Stimulated activated CD8-positive, alpha-beta memory T cell treated with anti-CD3 and anti-CD28 coated beads, Interleukin-15, amount 100 ng/mL, for 24 hours (primary cell): ENCODE data around the gene BOD1L1.

Experiments
- DNase-seq: peaks from one replicate; pipeline ENCODE4 v3.0.0-alpha.2; 2020; ENCODE audit warnings: low read depth

The BOD1L1 gene

GRCh38 chr4:13627606-13628311 lies at the start of gene BOD1L1:
BOD1L1 (minus strand) TSS chr4:13627725; CDS start chr4:13627587, 138 bp downstream.
- peak; percentile 60 for DNase-seq

GRCh38 chr4:13674971-13675370 lies 47.4 kb upstream of the BOD1L1 start:
- no peak for DNase-seq

DNA sequence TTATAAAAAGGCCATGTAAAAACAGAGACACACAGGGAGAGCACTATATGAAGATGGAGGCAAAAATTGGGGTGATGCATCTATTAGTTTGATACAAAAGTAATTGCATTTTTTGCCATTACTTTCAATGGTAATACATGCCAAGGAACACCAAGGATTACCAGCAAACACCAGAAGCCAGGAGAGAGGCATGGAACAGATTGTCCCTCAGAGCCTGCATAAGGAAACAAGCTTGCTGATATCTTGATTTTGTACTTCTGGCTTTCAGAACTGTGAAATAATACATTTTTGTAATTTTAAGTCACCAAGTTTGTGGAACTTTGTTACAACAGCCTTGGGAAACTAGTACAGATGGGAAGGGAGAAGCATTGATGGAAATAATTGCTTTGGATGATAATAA lies 45.6 kb upstream of the BOD1L1 start:
- no peak for DNase-seq

- DNase-seq, result no peak
These were observed 43.1 kb upstream of the BOD1L1 start for GRCh38 chr4:13670456-13671160.

DNA sequence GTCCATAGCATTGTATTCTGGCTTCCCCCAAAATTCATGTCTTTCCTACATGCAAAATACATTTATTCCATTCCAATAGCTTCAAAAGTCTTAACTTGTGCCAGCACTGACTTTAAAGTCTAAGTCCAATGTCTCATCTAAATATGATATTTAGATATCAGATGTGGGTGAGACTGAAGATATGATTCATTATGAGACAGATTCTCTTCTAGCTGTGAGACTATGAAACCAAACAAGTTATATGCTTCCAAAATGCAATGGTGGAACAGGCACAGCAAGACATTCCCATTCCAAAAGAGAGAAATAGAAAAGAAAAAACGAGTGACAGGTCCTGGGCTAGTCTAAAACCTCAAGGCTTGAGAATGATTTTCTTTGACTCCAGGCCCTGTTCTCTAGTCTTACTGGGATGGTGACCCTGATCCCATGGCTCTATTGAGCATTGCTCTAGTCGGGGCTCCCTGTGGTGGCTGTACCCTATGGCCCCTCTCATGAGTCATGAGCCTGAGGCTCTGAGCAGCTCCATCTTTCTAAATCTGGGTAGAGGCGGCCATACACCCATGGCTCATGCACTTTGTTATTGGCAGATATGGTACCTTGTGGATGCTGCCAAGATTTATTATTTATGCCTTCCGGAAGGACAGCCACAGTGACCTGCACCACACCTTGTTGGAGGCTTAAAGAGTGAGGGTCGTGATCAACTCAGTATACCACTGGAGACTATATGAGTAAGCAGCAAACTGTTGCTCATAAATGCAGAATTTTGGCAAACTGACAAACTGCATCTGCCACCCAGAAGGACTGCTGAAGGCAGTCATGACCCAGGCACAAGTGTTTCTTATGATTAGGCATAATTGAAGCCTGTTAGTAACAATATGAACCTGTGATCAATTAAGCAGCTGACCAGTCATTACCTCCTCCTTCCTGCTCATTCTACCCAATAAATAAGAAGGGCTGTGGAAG lies 38.5 kb upstream of the BOD1L1 start:
- DNase-seq, result no peak

DNA sequence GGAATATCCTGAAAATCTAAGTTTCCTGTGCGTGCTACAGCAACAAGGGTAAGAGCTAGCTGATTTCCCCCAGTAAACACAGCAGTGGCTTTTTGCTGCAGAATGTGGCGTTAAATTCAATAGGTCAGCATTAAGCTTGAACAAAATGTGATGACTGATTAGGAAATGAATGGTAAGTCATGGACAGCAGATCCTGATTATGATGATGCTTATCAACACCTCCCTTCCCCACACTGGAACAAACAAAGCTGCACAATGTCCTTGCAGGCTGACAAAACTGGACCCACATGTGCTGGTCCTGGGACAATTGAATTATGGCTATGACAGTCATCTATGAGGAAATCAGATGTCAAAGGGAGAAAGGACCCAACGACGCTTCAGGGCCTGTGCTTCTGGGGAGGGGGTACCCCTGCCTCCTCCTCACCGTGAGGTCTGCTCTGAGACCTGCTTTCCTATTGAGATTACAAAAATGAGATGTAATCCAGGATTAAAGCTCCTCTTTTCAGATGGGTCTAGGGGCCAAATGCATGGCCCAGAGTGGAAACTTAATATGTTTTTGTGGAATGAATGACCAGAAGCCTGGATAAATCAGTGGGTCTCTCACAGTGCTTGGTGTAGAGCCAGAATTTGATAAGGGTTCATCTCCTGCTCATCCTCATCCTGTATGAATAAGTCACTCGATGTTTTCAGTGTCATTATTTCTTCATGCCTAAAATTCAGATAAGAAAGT lies 32.0 kb upstream of the BOD1L1 start:
- no peak for DNase-seq

- peak; percentile 47 for DNase-seq
These were observed 29.3 kb upstream of the BOD1L1 start for GRCh38 chr4:13656569-13657405.

DNA sequence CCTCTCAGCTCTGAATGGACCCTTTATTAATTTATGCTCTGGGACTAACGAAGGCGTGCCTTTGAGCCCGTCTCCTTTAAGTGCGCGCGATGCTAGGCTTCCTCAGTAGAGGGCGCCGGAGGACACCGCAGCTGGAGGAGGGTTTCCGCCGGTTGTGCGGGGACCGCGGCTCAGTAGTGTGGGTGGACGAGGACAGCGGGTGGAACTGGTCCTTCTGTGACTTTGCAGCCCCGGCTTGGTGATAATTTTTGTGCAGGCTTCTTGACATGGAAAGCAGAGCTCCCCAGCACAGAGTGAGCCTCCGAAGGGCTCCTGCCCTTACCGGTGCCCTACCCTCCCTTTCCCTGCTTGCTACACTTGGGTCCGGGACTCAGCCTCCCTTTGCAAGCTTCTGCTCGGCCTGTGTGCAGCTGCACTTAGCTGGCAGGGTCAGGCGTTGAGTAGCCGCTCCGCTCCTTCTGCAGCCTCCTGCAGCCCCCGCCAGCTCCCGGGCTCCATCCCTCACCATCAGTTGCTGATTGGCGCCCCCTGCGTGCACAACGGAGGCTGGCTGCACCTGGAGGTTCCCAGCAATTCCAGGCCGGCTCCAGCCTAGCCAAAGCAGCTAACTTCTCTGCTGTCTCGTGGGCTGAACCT lies 26.8 kb upstream of the BOD1L1 start:
- peak; percentile 55 for DNase-seq

GRCh38 chr4:13653766-13654161 lies 26.2 kb upstream of the BOD1L1 start:
- no peak for DNase-seq

GRCh38 chr4:13647031-13647430 lies 19.5 kb upstream of the BOD1L1 start:
- no peak for DNase-seq

- DNase-seq, result no peak
These were observed 17.6 kb upstream of the BOD1L1 start for GRCh38 chr4:13645075-13645474.

GRCh38 chr4:13642170-13642950 lies 14.8 kb upstream of the BOD1L1 start:
- no peak for DNase-seq

DNA sequence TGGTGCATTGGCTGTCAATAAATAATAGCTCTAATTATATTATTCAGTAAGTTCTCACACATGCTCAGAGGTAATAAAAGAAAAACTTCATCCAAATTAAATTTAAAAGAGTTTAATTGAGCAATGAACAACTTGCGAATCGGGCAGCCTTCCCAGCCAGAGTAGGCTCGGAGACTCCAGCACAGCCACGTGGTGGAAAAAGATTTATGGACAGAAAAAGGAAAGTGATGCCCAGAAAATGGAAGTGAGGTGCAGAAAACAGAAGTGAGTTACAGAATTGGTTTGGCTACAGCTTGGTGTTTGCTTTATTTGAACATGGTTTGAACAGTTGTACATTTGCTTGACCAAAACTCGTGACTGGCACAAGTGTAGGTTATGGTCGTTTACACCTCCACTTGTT lies 13.6 kb upstream of the BOD1L1 start:
- no peak for DNase-seq

DNA sequence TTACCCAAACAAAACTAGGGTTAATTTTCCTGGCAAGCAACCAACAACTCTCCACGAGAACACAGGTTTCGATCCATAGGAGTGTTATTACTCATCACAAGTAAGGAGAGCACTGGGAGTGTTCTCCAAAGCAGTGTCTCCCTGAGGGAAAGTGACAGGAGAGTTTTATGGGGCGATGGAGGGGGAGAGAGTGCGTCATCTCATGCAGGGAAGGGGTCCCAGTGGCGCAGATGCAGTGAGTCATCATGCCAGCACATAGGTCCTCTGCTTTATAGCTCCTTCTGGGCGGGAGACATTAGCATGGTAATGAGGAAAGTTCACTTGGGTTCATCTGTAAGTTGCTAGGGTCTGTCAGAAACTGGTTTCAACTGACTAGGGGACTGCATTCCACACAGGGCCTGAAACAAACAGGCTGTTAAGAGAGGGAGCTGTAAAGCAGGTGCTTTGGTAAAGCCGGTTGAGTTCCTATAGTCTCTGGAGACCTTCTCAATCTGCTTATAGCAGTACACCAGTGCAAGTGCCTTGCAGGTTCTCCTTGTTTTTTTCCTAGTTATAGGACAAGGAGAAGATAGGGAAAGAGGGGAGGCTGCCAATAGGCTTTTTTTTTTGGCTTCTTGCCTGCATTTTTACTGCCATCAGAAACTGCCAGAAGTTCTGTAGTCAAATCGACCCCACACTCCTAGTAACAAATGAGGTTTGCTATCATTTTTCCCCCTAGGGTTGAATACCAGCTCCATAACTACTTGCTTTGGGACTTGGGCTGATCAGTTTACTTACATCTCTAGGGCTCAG lies 12.8 kb upstream of the BOD1L1 start:
- no peak for DNase-seq

DNA sequence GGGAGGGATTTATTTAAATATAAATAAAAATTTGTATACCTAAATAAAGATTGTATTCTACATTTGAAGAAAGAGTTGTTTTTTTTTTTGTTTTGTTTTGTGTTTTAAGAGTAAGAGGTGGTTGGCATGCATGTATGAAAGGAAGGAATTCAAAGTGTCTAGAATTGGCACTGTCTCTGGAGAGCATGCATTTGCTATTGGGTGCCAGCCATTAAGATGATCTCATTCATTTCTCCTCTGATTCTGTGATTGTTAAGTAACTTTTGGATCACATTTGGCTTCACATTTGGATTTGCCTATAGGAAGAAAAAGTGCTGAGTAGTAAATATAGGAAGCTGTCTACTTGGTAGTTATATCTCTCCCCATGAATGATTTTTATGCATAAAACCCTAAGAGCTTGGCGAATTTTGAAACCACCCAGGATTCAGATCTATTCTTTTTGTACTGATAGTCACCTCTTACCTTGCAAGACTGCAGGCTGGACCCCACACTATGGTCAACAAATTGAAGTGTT lies 7.8 kb upstream of the BOD1L1 start:
- DNase-seq, result no peak

- no peak for DNase-seq
These were observed 6.1 kb upstream of the BOD1L1 start for GRCh38 chr4:13633671-13634070.

DNA sequence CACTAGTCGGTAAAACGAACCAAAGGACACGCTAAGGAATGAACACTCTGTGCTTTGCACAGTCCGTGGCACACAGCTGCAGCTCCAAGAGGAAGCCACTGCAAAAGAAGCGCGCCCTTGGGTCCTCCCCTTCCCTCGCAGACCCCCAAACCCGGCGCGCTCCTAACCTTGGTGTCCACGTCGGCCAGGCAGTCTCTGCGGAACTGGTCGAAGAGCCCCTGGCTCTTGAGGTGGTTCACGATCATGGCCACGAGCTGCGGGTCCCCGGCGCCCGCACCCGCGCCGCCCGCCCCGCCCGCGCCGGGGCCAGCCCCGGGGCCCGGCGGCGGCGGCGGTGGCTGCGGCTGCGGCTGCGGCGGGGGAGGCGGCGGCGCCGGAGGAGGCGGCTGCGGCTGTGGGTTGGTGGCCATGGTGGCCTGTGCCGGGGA lies 333 bp downstream of the BOD1L1 start:
- DNase-seq, result peak; percentile 14

GRCh38 chr4:13626492-13627177 lies 890 bp downstream of the BOD1L1 start:
- no peak for DNase-seq
